ENCODE results near the gene RPL32.
A peak's percentile ranks its signal among the peaks of the same experiment; 100 is the strongest.

- TF ChIP-seq EZH2 (IDR thresholded peaks at IDR 0.05; ENCODE audit: borderline replicate concordance, insufficient read depth, low read length, poor library complexity, severe bottlenecking) (no peak), CTCF (IDR thresholded peaks at IDR 0.05; ENCODE audit: poor library complexity, severe bottlenecking) (peak; percentile 95), POLR2AphosphoS5 (IDR thresholded peaks at IDR 0.05) (peak; percentile 65), EP300 (conservative IDR thresholded peaks at IDR 0.05; ENCODE audit: poor library complexity, severe bottlenecking) (peak; percentile 31), TAF1 (IDR thresholded peaks at IDR 0.05; ENCODE audit: low read depth) (no peak), REST (IDR thresholded peaks at IDR 0.05; ENCODE audit: borderline replicate concordance) (no peak)
Observed at GRCh38 chr3:12810013-12810780, 31.2 kb downstream of the RPL32 start.
